Neural crest cell (in vitro differentiated cells): Measurements from ENCODE around the gene ITFG2. TPM values are rescaled to one million over a fixed set of nuclear protein-coding genes. Genes with fewer than 3 reads are reported as not detected.

Source experiments
- DNase-seq: peaks from one replicate; pipeline ENCODE4 v3.0.0; 2021; ENCODE audit warnings: low read depth, mixed read lengths, low spot score
- H3K27ac Mint-ChIP-seq: one replicate; pipeline ENCODE4 v1.8.0; 2021; ENCODE audit warnings: mild to moderate bottlenecking, mixed read lengths; ENCODE audit not compliant: unreplicated experiment
- H3K27me3 Mint-ChIP-seq: 2 replicates; pipeline ENCODE4 v1.8.0; 2021; ENCODE audit warnings: low read depth, mild to moderate bottlenecking, mixed read lengths
- H3K36me3 Mint-ChIP-seq: 2 replicates; pipeline ENCODE4 v1.8.0; 2021; ENCODE audit warnings: low read depth, mild to moderate bottlenecking, mixed read lengths
- H3K4me1 Mint-ChIP-seq: 2 replicates; pipeline ENCODE4 v1.8.0; 2021; ENCODE audit warnings: mixed read lengths
- H3K4me3 Mint-ChIP-seq: one replicate; pipeline ENCODE4 v1.8.0; 2021; ENCODE audit warnings: mild to moderate bottlenecking, mixed read lengths
- H3K9me3 Mint-ChIP-seq: 2 replicates; pipeline ENCODE4 v1.8.0; 2021; ENCODE audit warnings: mixed read lengths
- total RNA-seq: library from RNA; stranded (reverse); gene quantifications from 2 replicates; pipeline ENCODE4 v1.2.1, GENCODE V29; 2021
- TF ChIP-seq, protein P1 (sequence below): fragments of 200-600 bp; sonication (generic); conservative IDR thresholded peaks from 2 replicates; pipeline ENCODE4 v1.5.0; 2021; ENCODE audit warnings: antibody characterized with exemption, mild to moderate bottlenecking

Gene ITFG2
- total RNA-seq, 1 donor from 2014 or later, result 43.5 TPM

DNA sequence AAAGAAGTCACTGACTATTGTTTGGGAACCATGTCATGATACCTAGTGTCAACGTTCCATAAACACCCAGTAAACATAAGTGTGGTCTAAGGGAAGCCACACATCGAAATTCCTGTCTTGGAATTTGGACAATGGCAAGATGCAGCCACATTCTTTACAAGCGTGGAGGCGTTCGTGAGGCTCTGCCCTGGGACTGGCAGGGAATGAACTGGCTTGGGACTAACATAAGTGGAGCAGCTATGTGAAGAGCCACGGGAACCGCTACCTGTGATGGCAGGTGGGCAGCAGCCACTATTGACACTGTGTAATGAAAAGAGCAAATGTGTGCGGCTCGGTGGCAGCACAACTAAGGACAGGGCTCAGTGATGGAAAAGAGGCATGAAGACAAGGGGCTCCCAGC is 32.3 kb downstream of the ITFG2 start:
- DNase-seq, result no peak
- Mint-ChIP-seq H3K4me3 (peak overlapping the region; percentile 3), H3K4me1 (peaks cover 47% of the 10 kb centered on the region), H3K9me3 (no peaks in the 10 kb centered on the region), H3K27ac (peak overlapping the region; percentile 13), H3K27me3 (no peaks in the 10 kb centered on the region), H3K36me3 (peaks cover 3% of the 10 kb centered on the region)
- TF ChIP-seq, protein P1, sequence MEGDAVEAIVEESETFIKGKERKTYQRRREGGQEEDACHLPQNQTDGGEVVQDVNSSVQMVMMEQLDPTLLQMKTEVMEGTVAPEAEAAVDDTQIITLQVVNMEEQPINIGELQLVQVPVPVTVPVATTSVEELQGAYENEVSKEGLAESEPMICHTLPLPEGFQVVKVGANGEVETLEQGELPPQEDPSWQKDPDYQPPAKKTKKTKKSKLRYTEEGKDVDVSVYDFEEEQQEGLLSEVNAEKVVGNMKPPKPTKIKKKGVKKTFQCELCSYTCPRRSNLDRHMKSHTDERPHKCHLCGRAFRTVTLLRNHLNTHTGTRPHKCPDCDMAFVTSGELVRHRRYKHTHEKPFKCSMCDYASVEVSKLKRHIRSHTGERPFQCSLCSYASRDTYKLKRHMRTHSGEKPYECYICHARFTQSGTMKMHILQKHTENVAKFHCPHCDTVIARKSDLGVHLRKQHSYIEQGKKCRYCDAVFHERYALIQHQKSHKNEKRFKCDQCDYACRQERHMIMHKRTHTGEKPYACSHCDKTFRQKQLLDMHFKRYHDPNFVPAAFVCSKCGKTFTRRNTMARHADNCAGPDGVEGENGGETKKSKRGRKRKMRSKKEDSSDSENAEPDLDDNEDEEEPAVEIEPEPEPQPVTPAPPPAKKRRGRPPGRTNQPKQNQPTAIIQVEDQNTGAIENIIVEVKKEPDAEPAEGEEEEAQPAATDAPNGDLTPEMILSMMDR, result no peak

DNA sequence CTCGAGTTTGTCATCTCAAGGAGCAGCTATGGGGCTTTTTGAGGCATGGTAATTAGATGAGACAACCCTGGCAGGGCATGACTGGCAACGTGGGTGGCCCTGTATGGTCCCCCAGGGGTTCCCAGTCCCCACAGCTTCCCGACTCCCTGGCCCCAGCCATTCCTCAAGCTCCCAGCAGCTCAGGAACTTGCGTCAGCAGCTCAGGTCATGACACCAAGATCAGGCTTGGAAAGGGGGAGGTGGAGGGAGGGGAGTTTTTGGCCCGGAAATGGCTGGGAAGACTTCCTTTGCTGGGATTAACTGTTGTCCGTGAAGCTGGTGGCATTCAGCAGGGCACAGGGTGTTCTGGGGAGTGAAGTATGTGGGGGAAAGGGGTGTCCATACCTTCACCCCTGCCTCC is 32.8 kb downstream of the ITFG2 start:
- Mint-ChIP-seq H3K4me1 (peaks cover 50% of the 10 kb centered on the region), H3K9me3 (no peaks in the 10 kb centered on the region), H3K36me3 (peaks cover 2% of the 10 kb centered on the region), H3K4me3 (no peak overlapping the region), H3K27me3 (no peaks in the 10 kb centered on the region), H3K27ac (peak overlapping the region; percentile 67)
- no peak for DNase-seq
- TF ChIP-seq, protein P1, result no peak

DNA sequence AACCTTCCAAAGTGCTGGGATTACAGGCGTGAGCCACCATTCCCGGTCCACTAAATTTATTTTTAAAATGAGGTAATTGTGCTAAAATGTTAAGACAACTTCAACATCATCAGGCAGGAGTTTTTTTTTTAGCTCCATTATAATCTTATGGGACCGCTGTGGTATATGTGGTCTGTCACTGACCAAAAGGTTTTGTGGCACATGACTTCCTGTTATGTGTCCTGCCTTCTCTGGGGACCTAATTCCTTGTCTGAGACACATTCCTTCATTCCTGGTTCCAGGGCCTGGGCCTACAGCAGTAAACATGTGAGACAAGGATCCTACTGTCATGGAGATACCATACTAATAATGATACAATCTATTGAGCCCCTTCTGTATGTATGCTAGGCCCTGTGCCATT is 39.5 kb downstream of the ITFG2 start:
- no peak overlapping the region for H3K27ac Mint-ChIP-seq
- no peak for DNase-seq
- no peaks in the 10 kb centered on the region for H3K27me3 Mint-ChIP-seq
- H3K4me3 Mint-ChIP-seq, result no peak overlapping the region
- TF ChIP-seq, protein P1, result no peak
- H3K4me1 Mint-ChIP-seq, result peaks cover 35% of the 10 kb centered on the region
- no peaks in the 10 kb centered on the region for H3K36me3 Mint-ChIP-seq
- H3K9me3 Mint-ChIP-seq, result no peaks in the 10 kb centered on the region

DNA sequence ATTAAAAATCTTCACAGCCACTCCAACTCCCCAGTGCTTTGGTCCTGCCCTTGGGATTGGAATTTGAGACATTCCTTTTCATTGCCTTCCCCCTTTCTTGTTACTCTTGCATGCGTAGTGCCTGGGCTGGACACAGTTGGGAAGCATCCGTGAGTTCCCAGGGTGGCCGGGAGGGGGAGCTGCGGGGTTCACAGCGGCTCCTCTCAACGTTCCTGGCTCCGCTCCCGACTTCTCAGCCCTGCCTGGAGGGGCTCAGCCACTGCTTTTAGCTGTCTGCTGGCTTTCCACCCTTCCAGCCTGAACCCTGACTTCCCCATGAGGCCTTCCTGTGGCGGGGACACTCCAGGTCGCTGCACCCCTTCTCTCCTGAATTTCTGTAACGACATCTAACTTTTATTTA is 41.2 kb downstream of the ITFG2 start:
- TF ChIP-seq, protein P1, result peak; percentile 96
- DNase-seq, result peak; percentile 89
- Mint-ChIP-seq H3K36me3 (no peaks in the 10 kb centered on the region), H3K9me3 (no peaks in the 10 kb centered on the region), H3K27me3 (no peaks in the 10 kb centered on the region), H3K4me1 (peaks cover 27% of the 10 kb centered on the region), H3K27ac (no peak overlapping the region), H3K4me3 (no peak overlapping the region)

DNA sequence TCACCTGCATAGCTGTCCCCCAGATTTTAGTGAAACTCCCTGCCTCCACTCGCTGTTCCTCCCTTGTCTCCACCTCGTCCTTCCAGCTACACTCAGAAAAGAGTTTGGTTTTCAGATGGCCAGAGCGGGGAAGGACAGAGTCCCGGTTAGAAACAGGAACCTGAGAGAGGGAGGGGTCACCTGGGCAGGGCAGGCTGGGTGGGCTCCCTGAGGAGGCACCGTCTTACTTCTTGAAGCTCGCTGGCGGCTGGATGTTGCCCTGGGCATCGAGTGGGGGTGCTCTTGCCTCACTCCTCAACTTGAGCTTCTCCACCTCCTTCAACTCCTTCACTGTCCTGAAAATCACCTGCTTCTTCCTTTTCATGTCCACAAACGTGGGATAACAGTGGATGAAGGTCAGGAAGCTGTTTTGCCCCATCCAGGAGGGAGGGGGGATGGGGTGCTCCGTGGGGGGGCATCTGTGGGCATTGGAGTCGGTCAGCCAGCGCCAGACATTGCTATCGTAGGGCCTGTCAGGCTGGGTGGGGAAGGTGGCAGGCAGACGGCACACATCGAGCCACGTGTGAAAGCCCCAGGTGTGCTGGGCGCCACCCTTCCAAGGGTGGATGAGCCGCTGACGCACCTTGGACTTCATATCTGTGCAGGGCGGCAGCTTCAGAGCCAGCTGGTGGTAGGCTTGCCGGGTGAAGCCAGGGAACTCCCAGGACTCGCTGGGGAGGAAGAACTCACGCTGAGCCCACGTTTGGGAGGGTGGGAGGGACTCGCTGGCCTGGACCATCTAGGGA is 42.4 kb downstream of the ITFG2 start:
- Mint-ChIP-seq H3K36me3 (no peaks in the 10 kb centered on the region), H3K4me3 (no peak overlapping the region), H3K4me1 (peaks cover 14% of the 10 kb centered on the region), H3K9me3 (no peaks in the 10 kb centered on the region), H3K27ac (no peak overlapping the region), H3K27me3 (no peaks in the 10 kb centered on the region)
- TF ChIP-seq, protein P1, result no peak
- no peak for DNase-seq
